HUES64 (cell line): ENCODE measurements around the gene MAGEA9B.
"Not testable (repeated sequence)": the region's sequence is repeated elsewhere in the genome, so short reads cannot be mapped to it uniquely, and the experiment has no call there.

Experiments used
- H3K27ac ChIP-seq: 2 replicates; pipeline ENCODE4 v1.7.0; 2013; ENCODE audit warnings: low read depth, low read length, inconsistent platforms
- H3K27me3 ChIP-seq: 2 replicates; pipeline ENCODE4 v1.6.1; 2013; ENCODE audit warnings: mild to moderate bottlenecking, low read length; ENCODE audit not compliant: insufficient read depth
- H3K36me3 ChIP-seq: 2 replicates; pipeline ENCODE4 v1.6.1; 2013; ENCODE audit warnings: mild to moderate bottlenecking, low read length; ENCODE audit not compliant: insufficient read depth
- H3K4me1 ChIP-seq: 2 replicates; pipeline ENCODE4 v1.6.1; 2013; ENCODE audit warnings: mild to moderate bottlenecking, low read length, moderate library complexity; ENCODE audit not compliant: insufficient read depth
- H3K4me3 ChIP-seq: 2 replicates; pipeline ENCODE4 v1.5.1; 2013; ENCODE audit warnings: mild to moderate bottlenecking, low read length, moderate library complexity
- H3K9ac ChIP-seq: 2 replicates; pipeline ENCODE4 v1.6.1; 2013; ENCODE audit warnings: mild to moderate bottlenecking, low read depth, low read length
- H3K9me3 ChIP-seq: 2 replicates; pipeline ENCODE4 v1.6.1; 2013; ENCODE audit warnings: low read depth, low read length; ENCODE audit not compliant: insufficient read depth
- WGBS: fragments of 150-250, 120-280 bp; methylation state at CpG from one replicate; pipeline ENCODE4 v1.1.7; 2013; ENCODE audit warnings: missing lambda C conversion rate; 5-methylcytosine and 5-hydroxymethylcytosine counted together

MAGEA9B gene

GRCh38 chrX:149610511-149610910 is 23.3 kb upstream of the MAGEA9B start:
- Histone ChIP-seq H3K9ac (no peak overlapping the region), H3K9me3 (no peaks in the 10 kb centered on the region), H3K4me3 (no peak overlapping the region), H3K27me3 (no peaks in the 10 kb centered on the region), H3K4me1 (no peaks in the 10 kb centered on the region), H3K27ac (no peak overlapping the region), H3K36me3 (peaks cover 14% of the 10 kb centered on the region)
- 75% methylated on average over 5 of the region's 5 CpGs for WGBS

- peaks cover 14% of the 10 kb centered on the region for H3K36me3 ChIP-seq
- H3K4me1 ChIP-seq = no peaks in the 10 kb centered on the region
- no peak overlapping the region for H3K9ac ChIP-seq
- no peak overlapping the region for H3K4me3 ChIP-seq
- no peaks in the 10 kb centered on the region for H3K27me3 ChIP-seq
- no peak overlapping the region for H3K27ac ChIP-seq
- H3K9me3 ChIP-seq = no peaks in the 10 kb centered on the region
Measured at GRCh38 chrX:149607699-149608098, 20.4 kb upstream of the MAGEA9B start.

DNA sequence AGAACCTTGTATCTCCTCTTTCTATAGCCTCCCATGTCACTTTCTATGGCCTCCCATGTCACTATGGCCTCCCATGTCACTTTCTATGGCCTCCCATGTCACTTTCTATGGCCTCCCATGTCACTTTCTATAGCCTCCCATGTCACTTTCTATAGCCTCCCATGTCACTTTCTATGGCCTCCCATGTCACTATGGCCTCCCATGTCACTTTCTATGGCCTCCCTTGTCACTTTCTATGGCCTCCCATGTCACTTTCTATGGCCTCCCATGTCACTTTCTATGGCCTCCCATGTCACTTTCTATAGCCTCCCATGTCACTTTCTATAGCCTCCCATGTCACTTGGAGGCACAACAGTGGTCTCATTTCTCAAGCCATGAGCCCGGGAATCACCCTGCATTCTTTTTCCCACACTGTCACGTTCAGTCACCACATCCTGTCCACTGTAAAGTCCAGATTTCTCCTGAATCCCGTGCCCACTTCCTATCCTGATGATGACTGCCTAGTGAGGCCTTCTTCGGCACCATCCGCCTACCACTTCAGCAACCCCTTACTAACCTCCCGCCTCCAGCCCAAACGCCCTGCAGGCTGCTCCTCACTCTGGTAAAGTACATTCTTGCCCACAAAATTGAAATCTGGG is 18.1 kb upstream of the MAGEA9B start:
- 93% methylated on average over 7 of the region's 7 CpGs for WGBS

GRCh38 chrX:149598603-149599002 is 11.3 kb upstream of the MAGEA9B start:
- H3K27ac ChIP-seq, H3K9me3 ChIP-seq, H3K9ac ChIP-seq, H3K27me3 ChIP-seq, H3K4me3 ChIP-seq, H3K36me3 ChIP-seq, H3K4me1 ChIP-seq: not testable (repeated sequence)
- WGBS = 37% methylated on average over 3 of the region's 11 CpGs

More for the DNA sequence above, 18.1 kb upstream of the MAGEA9B start:
- not testable (repeated sequence) for H3K27ac ChIP-seq, H3K27me3 ChIP-seq, H3K9ac ChIP-seq, H3K4me3 ChIP-seq, H3K4me1 ChIP-seq, H3K9me3 ChIP-seq
- peaks cover 14% of the 10 kb centered on the region for H3K36me3 ChIP-seq

GRCh38 chrX:149595943-149596342 is 8.7 kb upstream of the MAGEA9B start:
- H3K36me3 ChIP-seq, H3K4me3 ChIP-seq, H3K9me3 ChIP-seq, H3K9ac ChIP-seq, H3K4me1 ChIP-seq, H3K27me3 ChIP-seq, H3K27ac ChIP-seq: not testable (repeated sequence)
- WGBS = no CpG with 5 or more reads among the region's 7 CpGs

DNA sequence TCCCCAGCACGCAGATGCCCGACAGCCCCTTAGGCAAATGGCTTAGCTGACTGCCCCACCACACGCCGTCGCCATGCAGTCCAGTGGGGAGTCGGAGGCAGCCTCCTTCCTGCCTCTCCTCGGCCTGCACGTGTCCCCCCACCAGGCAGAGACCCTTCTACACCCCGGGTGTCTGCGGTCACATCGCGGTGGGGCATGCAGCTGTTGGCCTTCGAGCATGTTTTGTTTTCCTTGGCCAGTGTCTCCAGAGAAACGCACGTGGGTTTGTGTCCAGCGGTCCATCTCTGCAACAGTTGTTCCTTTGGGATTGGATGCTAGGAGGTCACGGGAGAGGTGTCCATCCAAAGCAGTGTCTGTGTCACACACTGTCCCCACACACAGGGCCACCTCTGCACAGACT is 8.0 kb upstream of the MAGEA9B start, which contains the start of gene HSFX2:
HSFX2 (minus strand) TSS at position 101 of the 400 bp plus-strand sequence. CDS start 614 bp downstream, outside the sequence.
- not testable (repeated sequence) for H3K27me3 ChIP-seq, H3K4me1 ChIP-seq, H3K27ac ChIP-seq, H3K9me3 ChIP-seq, H3K9ac ChIP-seq, H3K36me3 ChIP-seq, H3K4me3 ChIP-seq
- WGBS = no CpG with 5 or more reads among the region's 17 CpGs

DNA sequence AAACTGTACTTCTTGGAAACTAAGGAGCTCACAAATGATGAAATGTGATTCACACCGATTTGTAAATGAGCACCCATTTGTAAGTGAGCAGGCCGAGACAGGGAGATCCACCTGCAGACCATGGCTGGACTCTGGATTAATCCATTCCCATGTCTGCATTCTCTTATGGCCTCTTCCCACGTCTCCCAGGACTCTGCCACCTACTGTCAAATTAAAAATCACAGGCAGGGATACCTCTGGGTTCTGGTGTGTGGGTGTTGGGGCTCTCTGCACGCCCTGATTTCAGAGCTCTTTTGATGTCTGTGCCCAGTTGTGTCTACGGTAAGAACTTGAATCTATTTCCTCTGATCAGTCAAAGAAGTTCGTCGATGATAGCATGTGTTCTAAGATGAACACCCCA is 3.7 kb upstream of the MAGEA9B start:
- H3K27ac ChIP-seq, H3K4me3 ChIP-seq, H3K4me1 ChIP-seq, H3K9ac ChIP-seq, H3K27me3 ChIP-seq, H3K36me3 ChIP-seq, H3K9me3 ChIP-seq: not testable (repeated sequence)
- WGBS = no CpG with 5 or more reads among the region's 7 CpGs

DNA sequence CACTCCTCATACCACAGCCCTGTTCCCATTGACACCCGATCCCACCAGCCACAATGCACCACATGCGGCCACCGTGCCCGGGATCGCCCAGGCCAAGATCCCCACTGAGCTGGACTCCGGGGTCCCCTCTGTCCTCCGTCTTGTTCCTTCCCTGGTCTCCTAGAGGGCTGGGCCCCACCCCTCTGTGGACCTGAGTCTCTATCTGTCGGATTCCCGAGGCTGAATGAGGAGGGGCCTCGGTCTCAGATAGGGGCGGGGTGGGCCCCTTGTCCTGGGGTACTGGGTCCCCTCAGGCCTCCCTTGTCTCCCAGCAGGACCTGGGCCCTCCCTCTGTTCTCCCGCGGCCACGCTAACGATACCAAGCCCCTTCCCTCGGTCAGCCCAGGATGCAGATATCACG is 1.6 kb downstream of the MAGEA9B start:
- not testable (repeated sequence) for H3K36me3 ChIP-seq, H3K27me3 ChIP-seq, H3K27ac ChIP-seq, H3K4me1 ChIP-seq, H3K9ac ChIP-seq, H3K9me3 ChIP-seq, H3K4me3 ChIP-seq
- WGBS = 100% methylated on average over 3 of the region's 17 CpGs

DNA sequence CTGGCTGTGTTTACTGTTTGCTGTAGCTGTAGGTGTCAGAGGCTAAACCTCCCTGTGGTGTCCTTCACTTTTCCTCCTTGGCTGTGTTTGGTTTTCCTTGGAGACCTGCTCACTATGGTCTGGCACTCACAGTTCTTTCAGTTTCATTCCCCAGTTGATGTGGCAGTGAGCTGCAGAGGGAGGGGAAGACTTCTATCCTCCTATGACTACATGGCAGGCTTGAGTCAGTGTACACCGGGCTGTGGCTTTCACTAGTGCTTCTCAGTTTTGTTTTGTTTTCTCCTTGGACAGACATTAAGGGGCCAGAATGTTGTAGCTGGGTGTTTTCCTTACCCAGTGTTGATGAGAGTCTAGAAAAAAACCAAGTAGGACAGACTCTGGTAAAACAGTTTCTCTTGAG is 13.8 kb downstream of the MAGEA9B start:
- H3K4me1 ChIP-seq, H3K36me3 ChIP-seq, H3K9ac ChIP-seq, H3K27me3 ChIP-seq, H3K4me3 ChIP-seq, H3K9me3 ChIP-seq, H3K27ac ChIP-seq: not testable (repeated sequence)
- no CpG with 5 or more reads among the region's 1 CpG for WGBS

GRCh38 chrX:149572743-149573142 is 14.5 kb downstream of the MAGEA9B start:
- Histone ChIP-seq H3K4me3 (no peak overlapping the region), H3K27me3 (no peaks in the 10 kb centered on the region), H3K4me1 (no peaks in the 10 kb centered on the region), H3K9ac (no peak overlapping the region), H3K9me3 (no peaks in the 10 kb centered on the region), H3K27ac (no peak overlapping the region), H3K36me3 (no peaks in the 10 kb centered on the region)
- 62% methylated on average over 1 of the region's 1 CpG for WGBS

- no peaks in the 10 kb centered on the region for H3K36me3 ChIP-seq
- no peak overlapping the region for H3K4me3 ChIP-seq
- 88% methylated on average over 7 of the region's 7 CpGs for WGBS
- H3K9ac ChIP-seq = no peak overlapping the region
- no peaks in the 10 kb centered on the region for H3K4me1 ChIP-seq
- H3K27ac ChIP-seq = no peak overlapping the region
- no peaks in the 10 kb centered on the region for H3K27me3 ChIP-seq
- no peaks in the 10 kb centered on the region for H3K9me3 ChIP-seq
Measured at GRCh38 chrX:149571770-149572169, 15.5 kb downstream of the MAGEA9B start.

GRCh38 chrX:149570668-149571067 is 16.6 kb downstream of the MAGEA9B start:
- H3K27ac ChIP-seq = no peak overlapping the region
- WGBS = 74% methylated on average over 5 of the region's 6 CpGs
- no peak overlapping the region for H3K4me3 ChIP-seq
- no peaks in the 10 kb centered on the region for H3K4me1 ChIP-seq
- H3K36me3 ChIP-seq = no peaks in the 10 kb centered on the region
- H3K9ac ChIP-seq = no peak overlapping the region
- H3K27me3 ChIP-seq = no peaks in the 10 kb centered on the region
- H3K9me3 ChIP-seq = no peaks in the 10 kb centered on the region
